ENCODE results near the gene TBL1X.
"Not testable (repeated sequence)": the region's sequence is repeated elsewhere in the genome, so short reads cannot be mapped to it uniquely, and the experiment has no call there.

Gene TBL1X

GRCh38 chrX:9464435-9465371 is at the start of gene TBL1X:
Gene TBL1X, plus strand, starts transcription at chrX:9465058. Its CDS starts 188,529 bp downstream, at chrX:9653587.
- DNase-seq: no peak

- DNase-seq: no peak
Measured at GRCh38 chrX:9416562-9417348, 48.1 kb upstream of the TBL1X start.

DNA sequence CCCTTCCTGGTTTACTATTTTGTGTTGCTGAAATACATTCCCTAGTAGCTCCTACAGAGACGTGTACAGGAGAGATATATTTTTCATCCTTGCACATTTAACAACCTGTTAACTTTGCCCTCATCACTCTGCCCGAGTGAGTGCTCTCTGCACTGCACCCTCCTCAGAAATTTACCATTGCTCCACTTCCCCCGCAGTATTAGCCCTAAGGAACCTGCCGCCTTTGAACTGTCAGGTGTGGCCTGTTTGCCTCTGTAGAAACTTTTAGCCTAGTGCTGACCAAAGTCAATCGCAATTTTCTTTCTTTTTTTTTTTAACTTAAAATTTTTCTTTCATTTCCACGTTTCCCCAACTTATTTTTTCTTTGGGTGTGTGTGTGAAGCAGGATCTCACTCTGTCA is 46.6 kb upstream of the TBL1X start:
- no peak for DNase-seq

- peak; percentile 0 for DNase-seq
Measured at GRCh38 chrX:9420275-9421265, 44.3 kb upstream of the TBL1X start.

DNA sequence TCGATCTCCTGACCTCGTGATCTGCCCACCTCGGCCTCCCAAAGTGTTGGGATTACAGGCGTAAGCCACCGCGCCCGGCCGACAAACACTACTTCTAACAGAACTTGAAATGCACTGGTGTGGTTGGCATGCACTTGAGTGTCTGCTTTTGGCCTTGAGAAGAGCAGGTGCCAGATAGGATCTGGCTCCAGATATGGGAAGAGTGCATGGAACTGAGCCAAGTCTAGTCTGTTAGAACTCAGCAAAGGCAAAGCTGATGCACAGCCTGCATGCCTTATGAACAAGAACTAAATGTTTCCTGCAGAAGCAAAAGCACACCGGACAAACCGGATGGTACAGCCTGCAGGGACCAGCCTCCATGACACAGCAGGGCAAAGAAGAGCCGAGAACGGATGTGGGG is 35.1 kb upstream of the TBL1X start:
- DNase-seq: peak; percentile 54

DNA sequence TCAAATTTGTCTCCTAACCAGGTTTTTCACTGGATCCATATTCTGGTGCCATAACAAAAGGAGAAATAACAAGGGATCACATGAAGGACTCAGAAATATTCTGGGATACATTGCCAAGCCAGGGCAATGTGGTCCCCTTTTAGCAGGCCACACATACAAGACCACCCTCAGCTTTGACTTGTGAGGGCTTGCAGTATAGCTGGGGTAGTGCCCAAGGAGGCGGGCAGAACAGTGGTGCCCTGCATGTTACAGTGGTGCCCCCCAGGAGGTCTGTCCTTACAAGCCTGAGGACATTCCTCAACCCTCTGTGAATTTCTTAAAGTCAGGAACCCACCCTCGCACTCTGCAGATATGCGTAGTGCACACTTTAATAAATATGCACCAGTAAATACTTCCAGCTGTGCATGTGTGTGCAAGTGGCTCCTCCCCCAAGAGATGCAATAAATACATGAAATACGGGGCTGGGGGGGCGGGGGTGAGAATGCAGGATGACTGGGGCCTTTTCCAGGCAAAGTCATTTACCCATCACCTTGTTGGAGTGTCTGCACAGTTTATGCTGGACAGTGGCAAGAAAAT is 34.4 kb upstream of the TBL1X start:
- DNase-seq: no peak

DNA sequence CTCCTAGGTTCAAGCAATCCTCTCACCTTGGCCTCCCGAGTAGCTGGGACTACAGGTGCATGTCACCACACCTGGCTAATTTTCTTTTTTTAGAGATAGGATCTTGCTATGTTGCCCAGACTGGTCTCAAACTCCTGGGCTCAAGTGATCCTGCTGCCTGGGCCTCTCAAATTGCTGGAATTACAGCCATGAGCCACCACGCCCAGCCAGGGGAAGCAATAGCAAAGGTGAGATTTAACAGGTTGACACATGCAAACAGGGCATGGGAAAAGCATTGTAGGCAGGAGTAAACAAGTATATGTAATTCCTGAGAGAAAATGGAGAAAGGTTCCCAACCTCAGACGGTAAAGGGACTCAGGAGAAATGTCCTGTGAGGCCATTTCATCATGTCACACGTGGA is 33.6 kb upstream of the TBL1X start:
- no peak for DNase-seq

- no peak for DNase-seq
Measured at GRCh38 chrX:9433596-9433995, 31.3 kb upstream of the TBL1X start.

GRCh38 chrX:9434051-9434550 is 30.8 kb upstream of the TBL1X start:
- DNase-seq: no peak

- not testable (repeated sequence) for DNase-seq
Measured at GRCh38 chrX:9435086-9435485, 29.8 kb upstream of the TBL1X start.

- DNase-seq: no peak
Measured at GRCh38 chrX:9436812-9437211, 28.0 kb upstream of the TBL1X start.

GRCh38 chrX:9438933-9439494 is 25.8 kb upstream of the TBL1X start:
- no peak for DNase-seq

DNA sequence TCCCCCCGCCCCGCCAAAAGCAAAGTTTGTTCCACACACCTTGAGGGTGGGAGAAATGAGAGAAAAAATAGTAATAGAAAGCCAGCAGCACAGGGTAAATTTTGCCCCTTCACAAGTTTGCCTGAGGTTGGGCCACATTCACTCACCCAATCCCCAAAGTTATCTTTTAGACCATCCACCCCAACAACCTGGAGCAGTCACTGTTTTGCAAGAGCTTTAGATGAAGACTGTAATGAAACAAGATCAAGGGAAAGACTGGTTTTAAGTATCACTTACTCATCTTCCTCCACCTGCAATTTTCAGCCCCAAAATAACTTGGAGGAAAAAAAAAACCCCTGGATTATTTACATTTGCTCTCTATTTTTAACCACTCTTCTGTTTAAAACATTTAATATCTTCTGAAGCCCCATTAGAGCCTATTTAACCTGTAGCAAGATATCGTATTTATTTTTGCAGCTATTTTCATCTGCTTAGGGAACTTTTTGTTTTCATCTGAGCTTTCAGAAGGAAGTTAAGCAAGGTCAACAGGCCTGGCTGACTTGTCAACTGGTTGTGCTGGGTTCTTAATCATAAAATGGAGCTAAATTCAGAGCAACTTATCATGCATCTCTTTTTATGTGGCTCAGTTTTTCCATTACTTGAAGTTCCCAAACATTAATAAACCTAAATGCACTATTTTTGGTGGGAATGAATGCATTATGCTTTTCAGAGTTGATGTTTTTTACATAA is 24.6 kb upstream of the TBL1X start:
- DNase-seq: no peak

- DNase-seq: no peak
Measured at GRCh38 chrX:9442056-9442455, 22.8 kb upstream of the TBL1X start.

DNA sequence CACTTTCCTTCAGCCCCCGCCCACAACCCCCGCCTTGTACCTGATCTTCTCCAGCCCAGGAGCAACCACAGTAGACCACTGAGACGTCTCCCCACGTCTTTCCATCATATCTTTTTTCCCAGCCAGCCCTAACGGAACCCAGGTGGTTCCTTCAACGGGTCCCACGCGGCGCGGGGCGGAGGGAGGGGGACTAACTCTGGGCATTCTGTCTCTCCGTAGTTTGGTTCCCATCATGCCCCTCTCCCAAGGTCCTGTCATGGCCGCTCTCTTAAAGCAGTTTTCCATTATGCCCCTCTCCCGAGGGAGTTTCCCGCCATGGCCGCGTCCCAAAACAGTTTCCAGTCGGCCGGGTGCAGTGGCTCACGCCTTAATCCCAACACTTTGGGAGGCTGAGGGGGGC is 21.5 kb upstream of the TBL1X start:
- DNase-seq: no peak

DNA sequence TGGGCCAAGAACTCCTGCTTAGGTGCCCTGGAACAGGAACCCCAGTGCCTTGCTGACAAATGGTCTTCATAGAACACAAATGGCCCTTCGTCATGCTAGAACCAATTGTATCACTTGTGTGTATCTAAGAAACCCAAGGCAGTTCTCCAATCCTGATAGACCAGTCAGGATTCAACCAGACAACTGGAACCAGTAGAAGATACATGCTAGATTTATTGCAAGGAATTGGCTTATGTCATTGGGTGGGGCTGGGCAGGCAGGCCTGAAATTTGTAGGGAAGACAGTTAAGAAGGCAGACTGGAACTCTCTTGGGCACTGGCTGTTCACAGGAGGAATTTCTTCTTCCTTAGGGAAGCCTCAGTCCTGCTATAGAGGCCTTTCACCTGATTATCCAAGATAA is 17.0 kb upstream of the TBL1X start:
- DNase-seq: no peak

- DNase-seq: no peak
Measured at GRCh38 chrX:9456250-9457074, 8.4 kb upstream of the TBL1X start.

GRCh38 chrX:9458034-9458433 is 6.8 kb upstream of the TBL1X start:
- DNase-seq: not testable (repeated sequence)

DNA sequence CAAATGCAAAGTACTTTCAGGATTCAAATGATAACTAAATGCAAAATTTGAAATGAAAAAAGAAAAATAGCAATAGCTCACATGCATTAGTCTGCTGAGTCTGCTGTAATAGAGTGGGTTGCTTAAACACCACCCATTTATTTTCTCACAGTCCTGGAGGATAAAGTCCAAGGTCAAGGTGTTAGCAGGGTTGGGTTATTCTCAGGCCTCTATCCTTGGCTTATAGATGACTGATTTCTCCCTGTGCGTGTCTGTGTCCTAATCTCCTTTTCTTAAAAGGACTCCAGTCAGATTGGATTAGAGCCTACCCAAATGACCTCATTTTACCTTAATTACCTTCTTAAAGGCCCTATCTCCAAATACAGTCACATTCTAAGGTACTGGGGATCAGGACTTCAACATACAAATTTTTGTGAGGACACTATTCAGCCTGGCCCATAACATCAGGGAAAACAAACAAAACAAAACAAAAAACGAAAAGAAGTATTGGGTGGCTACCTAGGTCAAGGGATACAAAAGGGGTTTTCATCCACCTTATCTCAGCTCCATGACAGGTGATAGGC is 6.3 kb upstream of the TBL1X start:
- no peak for DNase-seq

Data from NCI-H1105 treated with DMSO at 0.1 percent for 48 hours (cell line).